SK-N-SH (cell line): ENCODE data around the gene KPNA2.

ENCODE experiments used
- NFIC ChIP-seq: IDR thresholded peaks from 2 replicates; pipeline ENCODE4 v1.4.0; 2012; ENCODE audit warnings: borderline replicate concordance
- TF ChIP-seq, protein P1 (sequence below): IDR thresholded peaks from 2 replicates; pipeline ENCODE4 v1.4.0; 2012; ENCODE audit warnings: low read depth

DNA sequence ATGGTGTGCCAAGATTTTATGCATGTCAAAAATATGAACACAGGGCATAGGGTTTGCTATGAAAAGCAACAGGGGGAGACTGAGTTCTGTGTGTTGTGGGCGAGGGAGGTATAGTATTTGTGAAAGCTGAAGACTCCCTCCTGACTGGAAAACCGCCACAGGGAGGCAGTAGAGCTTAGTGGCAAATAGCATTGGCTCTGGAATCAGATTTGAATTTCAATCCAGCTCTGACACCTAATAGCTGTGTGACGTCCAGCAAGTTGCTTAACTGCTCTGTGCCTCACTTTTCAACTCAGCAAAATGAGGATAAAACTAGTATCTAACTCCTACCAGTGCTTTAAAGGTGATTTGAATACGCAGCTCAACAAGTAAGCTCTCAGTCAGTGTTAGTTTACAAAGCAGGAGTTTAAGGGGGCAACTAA lies 22.0 kb downstream of the KPNA2 start:
- TF ChIP-seq NFIC = no peak
- TF ChIP-seq, protein P1, sequence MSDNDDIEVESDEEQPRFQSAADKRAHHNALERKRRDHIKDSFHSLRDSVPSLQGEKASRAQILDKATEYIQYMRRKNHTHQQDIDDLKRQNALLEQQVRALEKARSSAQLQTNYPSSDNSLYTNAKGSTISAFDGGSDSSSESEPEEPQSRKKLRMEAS = no peak
